Measurements from ENCODE around the gene GRM5.
"Not testable (repeated sequence)": the region's sequence is repeated elsewhere in the genome, so short reads cannot be mapped to it uniquely, and the experiment has no call there.

GRM5 gene

GRCh38 chr11:88494848-88495247 lies 570.9 kb downstream of the GRM5 start:
- no peak for DNase-seq (ENCODE audit: low read depth)

- no peak for DNase-seq (ENCODE audit: low read depth)
Observed at GRCh38 chr11:88491674-88492073, 574.1 kb downstream of the GRM5 start.

GRCh38 chr11:88489030-88489429 lies 576.8 kb downstream of the GRM5 start:
- DNase-seq (ENCODE audit: low read depth): no peak

GRCh38 chr11:88487646-88488045 lies 578.1 kb downstream of the GRM5 start:
- no peak for DNase-seq (ENCODE audit: low read depth)

- DNase-seq (ENCODE audit: low read depth): no peak
Observed at GRCh38 chr11:88484873-88485621, 580.7 kb downstream of the GRM5 start.

- DNase-seq (ENCODE audit: low read depth): no peak
Observed at GRCh38 chr11:88482871-88483301, 582.9 kb downstream of the GRM5 start.

- no peak for DNase-seq (ENCODE audit: low read depth)
Observed at GRCh38 chr11:88480223-88480622, 585.6 kb downstream of the GRM5 start.

- no peak for DNase-seq (ENCODE audit: low read depth)
Observed at GRCh38 chr11:88478136-88478815, 587.5 kb downstream of the GRM5 start.

GRCh38 chr11:88475991-88476418 lies 589.8 kb downstream of the GRM5 start:
- no peak for DNase-seq (ENCODE audit: low read depth)

- no peak for DNase-seq (ENCODE audit: low read depth)
Observed at GRCh38 chr11:88474655-88475054, 591.1 kb downstream of the GRM5 start.

GRCh38 chr11:88469561-88470225 lies 596.1 kb downstream of the GRM5 start:
- no peak for DNase-seq (ENCODE audit: low read depth)

- DNase-seq (ENCODE audit: low read depth): no peak
Observed at GRCh38 chr11:88464528-88464927, 601.3 kb downstream of the GRM5 start.

GRCh38 chr11:88463301-88463700 lies 602.5 kb downstream of the GRM5 start:
- not testable (repeated sequence) for DNase-seq (ENCODE audit: low read depth)

GRCh38 chr11:88458047-88458446 lies 607.7 kb downstream of the GRM5 start:
- not testable (repeated sequence) for DNase-seq (ENCODE audit: low read depth)

- DNase-seq (ENCODE audit: low read depth): no peak
Observed at GRCh38 chr11:88455974-88456373, 609.8 kb downstream of the GRM5 start.

- no peak for DNase-seq (ENCODE audit: low read depth)
Observed at GRCh38 chr11:88454881-88455280, 610.9 kb downstream of the GRM5 start.

Data from stimulated activated CD8-positive, alpha-beta memory T cell treated with anti-CD3 and anti-CD28 coated beads, Interleukin-7, amount 100 ng/mL, for 24 hours (primary cell).